HL-60/S4 treated with phorbol 12-myristate 13-acetate at 8.2 ng/mL for 4 days and 3 days (cell line): ENCODE data around the gene ADCK1.
"Not testable (repeated sequence)": the region's sequence is repeated elsewhere in the genome, so short reads cannot be mapped to it uniquely, and the experiment has no call there.

ENCODE experiments used
- in situ Hi-C: fragments of 300-500 bp; cut with MboI; formaldehyde crosslinking; loops from 2 replicates; pipeline ENCODE4 v1.15.0; 2022; ENCODE audit warnings: low sequenced_read_pairs

The ADCK1 gene

DNA sequence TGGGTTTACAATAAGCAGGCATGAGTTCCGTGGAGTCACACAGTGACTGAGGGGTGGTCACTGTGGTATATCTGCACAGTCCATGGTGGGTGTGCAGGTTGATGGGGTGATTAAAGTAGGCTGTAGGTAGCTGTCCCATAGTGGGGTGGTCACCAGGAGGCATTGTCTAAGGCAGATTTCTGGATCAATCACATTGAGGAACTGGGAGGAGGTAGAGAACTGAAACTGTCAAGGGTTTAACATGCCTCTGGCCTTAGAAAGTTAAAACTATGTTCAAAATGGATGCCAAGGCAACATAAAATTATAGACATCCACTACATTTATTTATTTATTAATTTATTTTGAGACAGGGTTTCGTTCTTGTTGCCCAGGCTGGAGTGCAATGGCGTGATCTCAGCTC, 8.3 kb downstream of the ADCK1 start:
- in situ Hi-C loops = no loop called here

DNA sequence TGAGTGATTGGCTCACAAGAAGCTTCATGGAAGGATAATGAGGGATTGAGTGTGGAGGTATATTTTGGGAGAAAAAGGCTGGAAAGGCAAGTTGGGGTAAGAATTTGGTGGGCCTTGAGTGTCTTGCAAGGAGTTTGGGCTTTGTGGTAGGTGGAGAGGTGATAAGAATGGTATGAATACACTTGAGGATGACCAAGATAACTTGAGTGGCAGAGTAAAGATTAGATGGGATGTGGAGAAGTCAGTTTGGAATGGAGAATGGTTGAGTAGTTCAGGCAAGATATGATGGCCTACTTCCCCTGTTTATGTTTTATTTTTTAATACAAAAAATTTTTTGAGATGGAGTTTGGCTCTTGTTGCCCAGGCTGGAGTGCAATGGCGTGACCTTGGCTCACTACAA, 9.1 kb downstream of the ADCK1 start:
- in situ Hi-C loops = no loop called here

DNA sequence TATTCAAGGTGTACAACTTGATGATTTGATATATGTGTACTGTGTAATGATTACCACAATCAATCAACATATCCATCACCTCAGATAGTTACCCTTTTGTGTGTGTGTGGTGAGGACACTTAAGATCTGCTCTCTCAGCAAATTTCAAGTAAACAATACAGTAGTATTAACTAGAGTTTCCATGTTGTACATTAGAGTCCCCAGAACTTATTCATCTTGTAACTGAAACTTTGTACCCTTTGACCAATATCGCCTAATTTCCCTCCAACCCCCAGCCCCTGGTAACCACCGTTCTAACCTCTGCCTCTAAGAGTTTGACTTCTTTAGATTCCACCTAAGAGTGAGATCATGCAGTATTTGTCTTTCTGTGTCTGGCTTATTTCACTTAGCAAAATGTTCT, 12.1 kb downstream of the ADCK1 start:
- in situ Hi-C loops = no loop called here

DNA sequence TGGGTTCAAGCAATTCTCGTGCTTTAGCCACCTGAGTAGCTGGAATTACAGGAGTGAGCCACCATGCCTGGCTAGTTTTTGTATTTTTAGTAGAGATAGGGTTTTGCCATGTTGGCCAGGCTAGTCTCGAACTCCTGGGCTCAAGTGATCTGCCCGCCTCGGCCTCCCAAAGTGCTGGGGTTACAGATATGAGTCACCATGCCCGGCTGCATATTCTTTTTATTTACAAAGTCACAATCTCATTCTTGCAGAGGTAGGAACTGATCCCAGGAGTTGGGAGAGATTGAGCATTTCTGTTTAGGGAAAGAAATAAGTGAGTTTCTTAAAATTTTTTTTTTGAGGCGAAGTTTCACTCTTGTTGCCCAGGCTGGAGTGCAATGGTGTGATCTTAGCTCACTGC, 12.8 kb downstream of the ADCK1 start:
- in situ Hi-C loops = not testable (repeated sequence)

DNA sequence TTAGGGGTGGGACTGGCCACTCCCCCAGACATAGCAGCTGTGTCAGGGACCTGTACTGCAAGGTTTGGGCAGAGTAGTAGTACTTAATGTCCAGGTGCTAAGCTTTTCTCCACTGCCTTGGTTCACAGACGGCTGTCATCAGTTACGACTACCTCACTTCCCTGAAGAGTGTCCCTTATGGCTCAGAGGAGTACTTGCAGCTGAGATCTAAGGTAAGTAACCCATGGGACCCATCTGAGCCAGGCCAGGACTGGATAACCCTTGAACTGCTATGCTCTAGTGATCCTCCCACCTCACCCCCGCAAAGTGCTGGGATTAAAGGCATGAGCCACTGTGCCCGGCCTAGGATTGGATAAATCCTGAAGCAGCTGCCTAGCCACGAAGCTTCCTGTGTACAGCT, 22.4 kb downstream of the ADCK1 start:
- in situ Hi-C loops = no loop called here

DNA sequence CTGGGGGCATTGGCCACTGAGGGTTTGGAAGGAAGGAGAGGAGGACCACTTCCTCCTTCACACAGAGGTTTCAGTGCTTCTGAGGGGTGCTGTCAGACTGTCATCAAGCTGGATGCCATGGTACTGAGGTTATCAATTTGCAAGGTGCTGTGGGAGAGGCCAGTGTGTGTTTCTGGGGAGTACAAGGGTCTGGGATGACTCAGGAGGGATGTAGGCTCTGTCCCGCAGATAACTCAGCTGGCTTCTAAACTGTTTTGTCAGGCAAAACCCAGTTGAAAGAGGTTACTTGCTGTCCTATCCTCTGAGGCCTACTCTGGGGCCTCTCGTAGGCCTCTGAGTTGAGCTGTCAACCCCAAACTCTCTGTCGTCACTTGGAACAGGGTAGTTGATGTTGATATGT, 22.8 kb downstream of the ADCK1 start:
- in situ Hi-C loops = no loop called here

DNA sequence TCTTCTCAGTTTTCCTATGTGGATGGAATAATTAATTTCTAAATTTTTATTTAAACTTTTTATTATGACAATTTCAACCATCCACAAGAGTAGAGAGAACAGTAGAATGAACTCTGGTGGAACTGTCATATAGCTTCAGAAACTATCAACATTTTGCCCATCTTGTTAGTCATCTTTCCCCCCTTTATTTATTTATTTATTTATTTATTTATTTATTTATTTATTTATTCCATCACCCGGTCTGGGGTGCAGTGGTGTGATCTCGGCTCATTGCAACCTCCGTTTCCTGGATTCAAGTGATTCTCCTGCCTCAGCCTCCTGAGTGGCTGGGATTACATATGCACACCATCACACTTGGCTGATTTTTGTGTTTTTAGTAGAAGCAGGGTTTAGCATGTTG, 23.5 kb downstream of the ADCK1 start:
- in situ Hi-C loops = no loop called here

DNA sequence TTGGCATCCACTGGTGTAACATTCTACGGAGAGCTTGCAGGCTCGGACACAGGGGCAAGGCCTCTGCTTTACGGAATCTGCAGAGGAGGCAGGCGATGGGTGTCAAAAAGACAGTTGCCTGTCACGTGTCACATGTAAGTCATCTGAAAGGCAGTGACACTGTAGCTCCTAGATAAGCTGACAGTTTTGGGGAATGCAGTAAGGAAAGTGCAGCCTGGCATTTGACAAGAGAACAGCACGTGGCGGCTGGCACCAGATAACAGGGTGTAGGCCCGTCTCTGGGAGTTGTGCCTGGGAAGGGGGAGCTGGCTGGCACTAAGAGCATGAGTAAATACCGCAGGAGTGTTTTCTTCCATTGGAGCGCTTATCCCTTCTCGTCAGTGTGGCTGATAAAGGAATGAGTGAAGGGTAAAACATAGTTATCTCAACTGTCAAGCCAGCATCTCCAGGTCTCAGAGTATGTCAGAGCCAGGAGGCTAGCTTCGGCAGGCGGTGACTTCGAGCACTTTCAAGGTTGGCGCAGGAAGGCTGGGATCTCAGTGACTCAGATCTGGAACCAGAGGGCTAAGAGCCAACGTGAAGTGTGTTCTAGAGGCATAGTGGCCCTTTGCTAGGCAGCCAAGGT, 26.1 kb downstream of the ADCK1 start:
- in situ Hi-C loops = no loop called here

DNA sequence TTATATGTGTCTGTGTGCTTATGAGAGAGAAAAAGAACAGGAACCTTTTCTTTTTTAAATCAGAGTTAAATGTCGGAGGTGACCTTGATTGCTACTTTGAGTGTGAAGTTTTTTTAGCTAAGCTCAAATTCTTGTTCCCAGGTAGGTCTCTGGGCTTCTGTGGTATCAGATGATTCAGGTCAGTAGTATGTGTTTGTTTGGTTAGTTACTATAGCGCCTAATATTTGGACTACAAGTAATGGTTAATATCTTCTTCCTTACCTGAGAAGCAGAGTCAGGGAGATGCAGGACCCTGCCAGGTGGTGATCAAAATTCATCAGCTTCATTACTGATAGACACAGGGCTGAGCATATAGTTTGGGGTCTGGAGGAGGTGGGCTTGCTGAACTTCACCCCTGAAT, 30.8 kb downstream of the ADCK1 start:
- in situ Hi-C loops = no loop called here

DNA sequence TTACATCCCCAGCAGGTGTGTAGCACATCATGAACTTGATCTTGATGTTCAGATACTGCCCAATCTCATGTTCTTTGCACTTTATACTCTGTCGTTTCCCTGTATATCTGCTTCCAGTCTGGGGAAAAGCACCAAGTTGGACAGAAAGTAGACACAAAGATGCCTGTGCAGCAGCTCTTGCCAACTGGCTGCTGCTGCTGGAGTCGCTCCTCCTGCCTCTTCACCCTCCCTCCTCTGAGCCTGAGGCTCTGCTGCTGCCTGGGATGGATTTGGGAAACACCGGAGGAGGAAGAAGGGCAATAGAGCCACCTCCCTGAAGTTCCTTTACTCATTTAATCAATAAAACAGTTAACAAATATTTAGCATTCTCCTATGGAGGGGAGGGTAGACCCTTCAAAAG, 32.4 kb downstream of the ADCK1 start:
- in situ Hi-C loops = no loop called here

DNA sequence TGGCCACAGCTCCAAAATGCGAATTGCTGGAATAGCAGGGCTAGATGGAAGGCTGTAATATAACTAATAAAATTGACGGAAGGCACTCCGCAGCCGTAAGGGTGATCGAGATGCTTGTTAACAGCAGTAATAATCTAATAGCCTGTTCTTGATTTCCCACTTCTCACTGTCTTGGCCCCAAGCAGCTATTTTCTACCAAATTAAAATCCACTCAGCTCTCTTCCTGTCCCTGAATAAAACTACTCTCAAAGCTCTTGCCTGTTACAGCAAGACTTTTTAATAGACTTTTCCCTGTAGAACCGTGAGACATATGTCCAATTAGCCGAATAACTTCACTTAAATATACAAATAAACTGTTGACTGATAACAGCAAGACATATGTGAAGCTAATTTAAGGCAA, 38.0 kb downstream of the ADCK1 start:
- in situ Hi-C loops = no loop called here

DNA sequence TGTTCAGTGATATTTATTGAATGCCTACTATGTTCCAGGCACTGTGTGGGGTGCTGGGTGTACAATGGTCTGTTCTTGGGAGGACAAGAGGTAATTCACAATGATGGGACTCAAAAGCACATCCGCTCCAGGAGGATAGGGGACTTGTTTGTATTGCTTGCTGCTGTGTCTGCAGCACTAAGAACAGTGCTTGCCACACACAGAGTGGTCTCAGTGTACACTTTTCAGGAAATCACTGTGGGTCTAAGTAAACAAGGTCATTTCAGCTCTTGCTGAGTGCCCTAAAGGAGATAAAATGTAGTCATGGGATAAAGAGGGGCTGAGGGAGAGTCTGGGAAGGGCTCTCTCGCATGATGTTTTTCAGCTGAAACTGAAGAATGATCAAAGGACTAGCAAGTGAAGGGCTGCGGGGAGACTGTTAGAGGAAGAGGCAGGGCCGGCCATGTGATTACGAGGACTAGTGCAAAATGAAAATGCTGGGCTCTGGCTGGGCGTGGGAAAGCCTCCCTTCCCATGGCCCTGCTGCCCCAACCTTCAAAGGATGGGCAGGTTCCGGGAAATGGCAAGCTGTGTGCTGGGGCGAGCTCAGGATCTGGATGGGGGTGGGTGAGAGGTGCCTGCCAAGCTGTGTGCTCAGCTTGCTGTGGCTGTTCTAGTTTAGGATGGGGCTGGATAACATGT, 39.1 kb downstream of the ADCK1 start:
- in situ Hi-C loops = no loop called here

DNA sequence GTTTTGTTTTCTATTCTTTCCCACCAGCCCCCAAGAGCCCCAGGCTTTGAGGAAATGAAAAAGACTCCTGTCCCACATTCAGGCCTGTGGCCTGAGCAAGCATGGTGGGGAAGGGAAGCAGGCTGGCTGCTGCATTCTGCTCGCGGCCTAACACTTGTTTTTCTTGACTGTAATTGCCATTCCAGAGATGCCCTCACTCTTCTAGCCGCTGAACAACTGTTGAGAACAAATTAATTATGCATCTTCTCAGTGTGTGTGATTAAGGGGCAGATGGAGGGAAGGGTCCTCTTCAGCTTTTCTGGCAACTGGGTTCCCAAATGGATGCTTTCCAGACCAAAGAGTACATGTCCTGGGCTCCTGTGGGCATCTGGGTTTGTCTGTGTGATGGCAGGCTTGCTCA, 43.3 kb downstream of the ADCK1 start:
- in situ Hi-C loops = no loop called here

DNA sequence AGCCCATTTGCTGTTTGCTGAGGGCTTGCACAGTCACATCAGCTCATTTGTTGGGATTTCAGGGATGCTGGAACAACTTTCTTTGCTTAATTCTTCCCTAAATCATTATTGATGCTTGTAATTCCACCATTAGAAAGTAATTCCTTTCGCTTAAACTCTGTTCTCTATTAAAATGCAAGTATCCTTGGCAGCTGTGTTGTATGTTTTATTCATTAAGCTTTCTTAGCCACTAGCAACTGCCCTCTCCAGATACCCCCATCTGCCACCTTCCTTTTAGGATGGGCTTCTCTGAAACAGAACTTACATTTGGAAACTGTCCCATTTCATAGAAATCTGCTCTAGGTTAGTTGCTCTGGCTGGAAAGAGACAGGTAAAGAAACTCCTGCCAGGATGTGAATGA, 43.7 kb downstream of the ADCK1 start:
- in situ Hi-C loops = no loop called here

DNA sequence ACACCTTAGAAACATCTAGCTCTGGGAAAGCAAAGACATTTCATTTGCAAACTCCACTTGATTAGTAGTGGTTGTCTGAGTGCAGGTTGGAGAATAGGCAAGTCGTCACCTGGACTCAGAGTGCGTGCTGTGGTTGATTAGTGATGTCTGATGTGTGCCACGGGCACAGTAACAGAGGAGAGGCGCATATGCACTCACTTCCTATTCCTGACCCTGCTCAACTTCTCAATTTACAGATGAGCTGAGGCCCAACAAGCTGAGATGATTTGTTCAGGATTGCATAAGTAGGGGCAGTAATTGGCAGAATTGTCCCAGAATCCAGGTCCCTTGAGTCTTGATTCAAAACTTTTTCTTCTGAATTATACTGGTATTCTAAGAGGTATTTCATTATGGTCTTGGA, 44.9 kb downstream of the ADCK1 start:
- in situ Hi-C loops = no loop called here

DNA sequence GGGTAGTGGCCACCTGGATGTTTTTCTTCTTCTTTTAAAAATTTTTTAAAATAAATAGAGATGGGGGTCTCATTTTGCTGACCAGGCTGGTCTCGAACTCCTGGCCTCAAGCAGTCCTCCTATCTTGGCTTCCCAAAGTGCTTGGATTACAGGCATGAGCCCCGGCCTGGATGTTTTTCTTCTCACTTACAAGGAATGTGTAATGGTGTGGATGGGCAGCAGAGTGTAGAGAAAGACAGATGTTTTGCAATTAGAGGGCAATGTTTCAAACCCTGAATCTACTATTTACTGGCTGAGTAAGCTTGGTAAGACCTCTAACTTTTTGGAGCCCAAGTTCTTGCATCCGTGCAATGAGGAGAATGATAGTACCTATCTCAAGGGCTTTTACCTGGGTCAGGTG, 48.1 kb downstream of the ADCK1 start:
- in situ Hi-C loops = no loop called here

DNA sequence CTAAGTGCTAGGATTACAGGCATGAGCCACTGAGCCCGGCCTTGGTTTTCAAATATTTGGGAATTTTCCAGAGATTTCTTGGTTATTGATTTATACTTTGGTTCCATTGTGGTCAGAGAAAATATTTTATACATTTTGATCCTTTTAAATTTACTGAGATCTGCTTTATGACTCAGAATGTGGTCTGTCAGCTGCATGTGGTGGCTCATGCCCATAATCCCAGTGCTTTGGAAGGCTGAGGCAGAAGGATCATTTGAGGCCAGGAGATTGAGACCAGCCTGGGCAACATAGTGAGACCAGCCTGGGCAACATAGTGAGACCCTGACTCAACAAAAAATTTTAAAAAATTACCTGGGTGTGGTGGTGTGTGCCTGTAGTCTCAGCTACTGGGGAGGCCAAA, 49.8 kb downstream of the ADCK1 start:
- in situ Hi-C loops = no loop called here

DNA sequence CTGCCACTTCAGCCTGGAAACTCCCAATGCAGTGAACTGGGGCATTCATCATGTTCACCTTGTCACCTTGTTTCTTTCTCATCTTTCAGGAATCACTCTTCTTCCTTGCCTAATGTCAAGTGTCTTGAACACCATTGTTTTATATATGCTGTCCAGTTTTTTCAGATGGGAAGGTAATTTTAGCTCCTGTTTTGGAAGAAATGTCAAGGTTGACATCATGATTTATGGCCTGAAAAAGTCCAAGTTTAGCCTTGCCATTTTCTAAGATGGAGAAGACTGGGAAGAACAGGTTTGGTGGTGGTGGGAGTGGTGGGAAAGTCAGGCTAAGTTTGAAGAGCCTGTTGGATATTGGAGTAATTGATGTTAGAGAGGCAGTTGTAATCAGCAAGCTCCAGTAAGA, 54.0 kb downstream of the ADCK1 start:
- in situ Hi-C loops = no loop called here

DNA sequence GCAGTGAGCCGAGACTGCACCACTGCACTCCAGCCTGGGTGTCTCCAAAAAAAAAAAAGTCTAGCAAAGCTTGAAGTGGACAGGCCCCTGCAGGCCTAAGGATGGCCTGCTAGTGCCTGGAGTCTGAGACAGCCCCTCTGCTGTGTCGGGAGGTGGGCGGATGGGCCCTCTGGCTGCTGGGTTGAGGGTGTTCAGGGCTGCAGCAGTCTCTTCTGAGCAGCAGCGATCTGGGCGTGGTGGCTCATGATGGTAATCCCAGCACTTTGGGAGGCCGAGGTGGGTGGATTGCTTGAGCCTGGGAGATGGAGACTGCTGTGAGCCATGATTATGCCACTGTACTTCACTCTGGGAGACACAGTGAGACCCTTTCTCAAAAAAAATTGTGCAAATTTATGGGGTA, 57.0 kb downstream of the ADCK1 start:
- in situ Hi-C loops = no loop called here

DNA sequence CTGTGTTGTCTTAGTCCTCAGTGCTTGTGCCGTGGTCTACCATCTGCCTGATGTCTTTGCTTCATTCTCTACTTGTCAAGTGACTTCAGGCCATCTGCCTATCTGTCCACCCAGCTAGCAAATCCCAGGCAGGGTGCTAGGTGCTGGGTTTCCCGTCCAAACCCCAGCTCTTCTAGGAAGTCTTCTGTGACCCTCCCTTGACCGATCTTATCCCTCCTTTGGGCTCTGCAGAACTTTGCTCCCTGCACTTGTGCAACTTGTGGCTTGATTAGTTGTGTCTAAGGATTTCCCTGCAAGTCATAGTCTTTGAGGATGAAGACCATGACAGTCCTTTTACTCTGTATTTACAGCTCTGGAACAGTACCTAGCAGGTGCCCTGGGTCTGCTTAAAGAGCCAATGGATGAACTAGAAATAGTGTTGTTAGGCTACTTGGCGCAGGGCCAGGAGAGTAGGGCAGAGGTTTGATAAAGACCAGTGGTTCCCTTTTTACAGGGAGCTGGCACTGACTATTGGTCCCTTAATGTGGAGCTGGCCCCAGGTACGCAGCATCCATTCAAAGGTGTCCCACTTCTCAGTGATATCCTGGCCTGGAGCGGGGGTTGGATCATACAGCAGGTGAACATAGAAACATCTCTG, 60.1 kb downstream of the ADCK1 start:
- in situ Hi-C loops = no loop called here

DNA sequence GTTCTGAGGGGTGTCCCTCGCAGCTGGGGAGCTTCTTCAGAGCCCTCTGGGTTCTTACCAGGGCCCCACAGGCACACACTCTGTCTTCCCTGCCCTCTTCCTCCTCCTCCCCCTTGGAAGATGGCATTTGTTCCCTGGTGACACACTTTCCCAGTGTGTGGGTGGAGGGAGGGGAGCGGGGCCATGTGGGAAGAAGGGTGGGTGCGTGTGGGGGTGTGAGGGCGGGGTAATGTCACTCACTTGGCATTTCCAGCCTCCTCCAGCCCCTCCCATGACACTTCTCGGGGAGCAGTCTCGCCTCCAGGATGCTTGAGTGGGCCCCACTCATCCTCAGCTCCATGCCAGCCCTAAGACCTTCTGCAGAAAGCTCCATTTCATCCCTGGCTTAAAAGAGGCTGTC, 61.3 kb downstream of the ADCK1 start:
- in situ Hi-C loops = no loop called here

DNA sequence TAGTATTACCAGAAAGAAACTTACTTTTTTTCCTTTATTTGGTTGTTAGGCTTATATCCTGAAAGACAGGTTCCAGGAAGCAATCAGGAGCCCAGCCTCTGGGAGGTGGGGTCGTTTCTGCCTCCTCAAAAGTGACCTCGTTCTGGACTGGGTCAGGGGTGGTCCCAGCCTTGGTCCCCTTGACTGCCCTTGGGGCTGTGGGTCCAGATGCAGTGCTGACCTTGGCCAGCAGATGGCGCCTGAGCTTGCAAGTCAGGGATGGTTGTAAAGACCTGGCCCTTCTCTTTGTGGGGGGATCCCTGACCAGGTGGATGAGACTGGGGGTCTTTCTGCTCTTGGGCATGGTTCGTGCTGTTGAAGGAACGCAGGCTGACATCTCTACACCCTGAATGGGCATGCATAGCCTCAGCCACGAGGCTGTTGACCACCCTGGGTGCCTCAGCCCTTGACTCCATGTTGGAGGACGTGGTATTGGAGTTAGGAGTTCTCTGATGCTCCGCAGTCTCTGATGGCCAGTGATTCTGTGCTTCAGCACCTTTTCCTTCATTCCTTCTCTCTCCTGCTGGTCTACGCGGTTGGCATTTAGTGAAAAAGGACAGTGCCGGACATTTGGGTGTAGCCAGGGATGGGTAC, 62.4 kb downstream of the ADCK1 start:
- in situ Hi-C loops = no loop called here
